Left lung (tissue), 10 donors: Measurements from ENCODE around the gene SHISA4. TPM values are rescaled to one million over a fixed set of nuclear protein-coding genes. Genes with fewer than 3 reads are reported as not detected.

Experiments used
- ATAC-seq: fragments of 200-7000 bp; cut with Tn5 transposase; one replicate; pipeline ENCODE4 v1.9.1; 2020; ENCODE audit warnings: moderate library complexity
- DNase-seq, 4 donors: peaks; one replicate each; pipeline ENCODE4 v3.0.0-alpha.2; 2013 to 2020
- H3K27ac ChIP-seq, 2 donors: fragments of 200-600 bp; sonication (generic) in 1 of 2; one replicate each; pipeline versions ENCODE4 v1.5.0 to v1.8.0; 2020 to 2021
- H3K27me3 ChIP-seq, 2 donors: fragments of 200-600 bp; sonication (generic) in 1 of 2; one replicate each; pipeline versions ENCODE4 v1.5.0 to v1.8.0; 2020 to 2021
- H3K36me3 ChIP-seq, 2 donors: fragments of 200-600 bp; sonication (generic) in 1 of 2; one replicate each; pipeline versions ENCODE4 v1.5.0 to v1.8.0; 2020 to 2021
- H3K4me1 ChIP-seq, 2 donors: fragments of 200-600 bp; one replicate each; pipeline ENCODE4 v1.8.0; 2021
- H3K4me3 ChIP-seq, 2 donors: fragments of 200-600 bp; sonication (generic) in 1 of 2; one replicate each; pipeline versions ENCODE4 v1.5.0 to v1.8.0; 2020 to 2021; ENCODE audit warnings: mild to moderate bottlenecking in 1 of 2
- H3K9me3 ChIP-seq, 2 donors: fragments of 200-600 bp; sonication (generic) in 1 of 2; one replicate each; pipeline versions ENCODE4 v1.5.0 to v1.8.0; 2020 to 2021
- CTCF ChIP-seq, 2 donors: fragments of 200-600 bp; sonication (generic) in 1 of 2; IDR thresholded peaks; one replicate each; pipeline versions ENCODE4 v1.5.0 to v1.8.0; 2021; ENCODE audit warnings: antibody characterized with exemption in 2 of 2
- intact Hi-C, 2 donors: fragments of 100-400 bp; cut with DNase I; formaldehyde crosslinking; loops; one replicate each; pipeline versions ENCODE4 v1.11.2 to v1.14.2; 2022
- polyA plus RNA-seq, 6 donors: library from polyadenylated mRNA; unstranded; fragments of 120-200 nt; gene quantifications; one replicate each; pipeline ENCODE4 v1.2.1, GENCODE V29; 2013; ENCODE audit not compliant: insufficient read length in 6 of 6
- total RNA-seq, 2 donors: library from RNA; stranded (reverse); fragmentation: NEBNext Ultra II Directional; extraction: Animal tissue kit (Norgen Biotek cat#: 25700); gene quantifications; one replicate each; pipeline ENCODE4 v1.2.1, GENCODE V29; 2021
- donor health status: DM: no; HTN: yes; CAD: no.
- donor health status: DM: no; HTN: no; CAD: no.

Gene SHISA4
- total and polyA plus RNA-seq, 8 donors, result 12.7 to 26.1 (median 19.3) TPM

DNA sequence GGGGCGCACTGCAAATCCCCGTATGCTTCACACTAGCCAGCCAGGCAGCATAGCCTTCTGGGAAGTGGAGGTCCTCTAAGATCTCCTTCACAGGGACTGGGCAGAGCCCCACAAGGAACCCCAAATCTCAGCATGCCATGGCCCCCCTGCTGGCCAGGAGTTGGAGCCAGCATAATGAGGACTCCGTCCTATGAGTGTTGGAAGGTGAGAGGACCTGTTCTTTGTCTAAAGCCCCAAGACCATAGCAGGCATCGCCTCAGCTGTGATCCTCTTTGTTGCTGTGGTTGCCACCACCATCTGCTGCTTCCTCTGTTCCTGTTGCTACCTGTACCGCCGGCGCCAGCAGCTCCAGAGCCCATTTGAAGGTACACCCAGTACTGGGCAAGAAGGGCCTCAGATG lies 1.5 kb downstream of the SHISA4 start:
- Histone ChIP-seq H3K4me1 (peaks cover 20 to 21% of the 10 kb centered on the region in 2 donors), H3K36me3 (no peaks in the 10 kb centered on the region), H3K27me3 (peaks cover 0 to 46% of the 10 kb centered on the region in 2 donors), H3K4me3 (no peak overlapping the region), H3K9me3 (no peaks in the 10 kb centered on the region), H3K27ac (no peak overlapping the region)
- ATAC-seq (no peak), DNase-seq (no peak)
- no peak for TF ChIP-seq CTCF (IDR thresholded peaks at IDR 0.05)
- intact Hi-C loops, result no loop called here

- Histone ChIP-seq H3K4me3 (no peak overlapping the region), H3K9me3 (no peaks in the 10 kb centered on the region), H3K4me1 (peaks cover 15 to 18% of the 10 kb centered on the region in 2 donors), H3K36me3 (no peaks in the 10 kb centered on the region), H3K27ac (no peak overlapping the region), H3K27me3 (peaks cover 0 to 46% of the 10 kb centered on the region in 2 donors)
- intact Hi-C loops, result no loop called here
- no peak for TF ChIP-seq CTCF (IDR thresholded peaks at IDR 0.05)
- DNase-seq (no peak), ATAC-seq (no peak)
Measured at GRCh38 chr1:201890806-201891450, 2.2 kb downstream of the SHISA4 start.

DNA sequence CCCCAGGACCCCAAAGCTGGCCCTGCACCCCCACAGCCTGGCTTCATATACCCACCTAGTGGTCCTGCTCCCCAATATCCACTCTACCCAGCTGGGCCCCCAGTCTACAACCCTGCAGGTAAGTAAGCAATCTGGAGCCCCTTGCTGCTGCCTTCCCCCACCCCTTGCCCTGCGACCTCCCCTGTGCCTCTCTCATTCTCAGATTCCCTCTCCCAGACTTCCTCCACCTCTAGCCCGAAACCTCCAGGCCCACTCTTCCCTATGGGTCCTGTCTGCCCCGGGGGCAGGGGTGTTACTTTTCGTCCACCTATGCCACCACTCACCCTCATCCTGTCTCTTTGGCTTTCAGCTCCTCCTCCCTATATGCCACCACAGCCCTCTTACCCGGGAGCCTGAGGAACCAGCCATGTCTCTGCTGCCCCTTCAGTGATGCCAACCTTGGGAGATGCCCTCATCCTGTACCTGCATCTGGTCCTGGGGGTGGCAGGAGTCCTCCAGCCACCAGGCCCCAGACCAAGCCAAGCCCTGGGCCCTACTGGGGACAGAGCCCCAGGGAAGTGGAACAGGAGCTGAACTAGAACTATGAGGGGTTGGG lies 2.9 kb downstream of the SHISA4 start:
- intact Hi-C loops, result no loop called here
- TF ChIP-seq CTCF (IDR thresholded peaks at IDR 0.05), result no peak
- ATAC-seq, result no peak

GRCh38 chr1:201892211-201892610 lies 3.5 kb downstream of the SHISA4 start:
- peaks cover 0 to 35% of the 10 kb centered on the region in 2 donors for H3K27me3 ChIP-seq
- no peaks in the 10 kb centered on the region for H3K9me3 ChIP-seq
- DNase-seq (no peak), ATAC-seq (no peak)
- no peaks in the 10 kb centered on the region for H3K36me3 ChIP-seq
- H3K4me1 ChIP-seq, result peaks cover 18 to 21% of the 10 kb centered on the region in 2 donors
- no peak overlapping the region for H3K27ac ChIP-seq
- no peak for TF ChIP-seq CTCF (IDR thresholded peaks at IDR 0.05)
- intact Hi-C loops, result no loop called here
- no peak overlapping the region for H3K4me3 ChIP-seq

More for the DNA sequence above, 2.9 kb downstream of the SHISA4 start:
- Histone ChIP-seq H3K36me3 (no peaks in the 10 kb centered on the region), H3K27me3 (peaks cover 0 to 41% of the 10 kb centered on the region in 2 donors), H3K27ac (no peak overlapping the region), H3K4me1 (peaks cover 18 to 21% of the 10 kb centered on the region in 2 donors), H3K9me3 (no peaks in the 10 kb centered on the region), H3K4me3 (no peak overlapping the region)
- DNase-seq, result no peak

GRCh38 chr1:201893431-201893830 lies 4.7 kb downstream of the SHISA4 start:
- ATAC-seq (no peak), DNase-seq (peak in 1 of 4 donors; percentile 53)
- no peak for TF ChIP-seq CTCF (IDR thresholded peaks at IDR 0.05)
- H3K9me3 ChIP-seq, result no peaks in the 10 kb centered on the region
- H3K27ac ChIP-seq, result no peak overlapping the region
- H3K4me3 ChIP-seq, result no peak overlapping the region
- intact Hi-C loops, result no loop called here
- H3K27me3 ChIP-seq, result peaks cover 0 to 22% of the 10 kb centered on the region in 2 donors
- peaks cover 13 to 16% of the 10 kb centered on the region in 2 donors for H3K4me1 ChIP-seq
- H3K36me3 ChIP-seq, result no peaks in the 10 kb centered on the region
